Activated T-helper 1 cell treated with Interleukin-2 at 50 U/mL for 16 hours (primary cell): ENCODE measurements around the gene ME3.
"Not testable (repeated sequence)": the region's sequence is repeated elsewhere in the genome, so short reads cannot be mapped to it uniquely, and the experiment has no call there.

Experiments used
- DNase-seq: peaks from one replicate; pipeline ENCODE4 v3.0.0-alpha.2; 2020; ENCODE audit warnings: low read depth

The ME3 gene

DNA sequence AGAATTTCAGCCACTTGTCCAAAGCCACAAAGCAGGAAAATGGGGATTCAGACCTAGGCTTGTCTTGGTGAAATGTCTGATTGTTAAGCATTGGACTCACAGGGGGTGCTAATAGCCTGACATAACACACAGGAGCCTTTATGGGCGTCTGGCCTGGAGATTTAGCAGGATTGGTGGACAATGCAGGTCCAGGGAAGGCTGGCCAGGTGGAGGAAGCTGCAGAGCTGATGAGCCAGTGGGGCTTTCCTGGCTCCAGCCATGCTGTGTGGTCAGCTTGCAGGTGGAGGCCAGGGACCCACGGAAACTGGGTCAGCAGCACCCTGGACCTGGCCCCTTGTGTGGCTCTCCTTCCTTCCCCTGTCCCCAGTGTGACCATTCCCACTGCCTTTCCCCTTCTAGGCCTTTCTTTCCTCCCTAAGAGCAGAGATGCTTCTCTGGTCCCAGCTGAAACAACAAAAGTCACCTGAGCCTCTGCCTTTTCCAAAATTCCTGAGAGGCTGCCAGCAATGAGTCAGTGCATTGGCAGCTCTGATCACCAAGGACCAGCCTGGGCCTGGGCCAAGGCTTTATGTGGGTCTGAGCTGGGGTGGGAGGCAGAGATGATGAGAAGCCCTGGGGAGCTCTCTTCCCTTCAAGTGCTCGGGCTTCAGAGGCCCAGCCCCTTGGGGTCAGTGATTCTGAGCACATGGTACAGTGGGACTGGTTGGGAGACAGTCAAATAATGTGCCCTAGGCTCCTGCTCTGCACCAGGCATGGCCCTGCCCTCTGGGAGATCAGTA, 212.5 kb downstream of the ME3 start:
- no peak for DNase-seq

- no peak for DNase-seq
Observed at GRCh38 chr11:86459002-86459385, 213.4 kb downstream of the ME3 start.

- DNase-seq = no peak
Observed at GRCh38 chr11:86458294-86459001, 214.0 kb downstream of the ME3 start.

- peak; percentile 30 for DNase-seq
Observed at GRCh38 chr11:86456075-86456939, 216.1 kb downstream of the ME3 start.

DNA sequence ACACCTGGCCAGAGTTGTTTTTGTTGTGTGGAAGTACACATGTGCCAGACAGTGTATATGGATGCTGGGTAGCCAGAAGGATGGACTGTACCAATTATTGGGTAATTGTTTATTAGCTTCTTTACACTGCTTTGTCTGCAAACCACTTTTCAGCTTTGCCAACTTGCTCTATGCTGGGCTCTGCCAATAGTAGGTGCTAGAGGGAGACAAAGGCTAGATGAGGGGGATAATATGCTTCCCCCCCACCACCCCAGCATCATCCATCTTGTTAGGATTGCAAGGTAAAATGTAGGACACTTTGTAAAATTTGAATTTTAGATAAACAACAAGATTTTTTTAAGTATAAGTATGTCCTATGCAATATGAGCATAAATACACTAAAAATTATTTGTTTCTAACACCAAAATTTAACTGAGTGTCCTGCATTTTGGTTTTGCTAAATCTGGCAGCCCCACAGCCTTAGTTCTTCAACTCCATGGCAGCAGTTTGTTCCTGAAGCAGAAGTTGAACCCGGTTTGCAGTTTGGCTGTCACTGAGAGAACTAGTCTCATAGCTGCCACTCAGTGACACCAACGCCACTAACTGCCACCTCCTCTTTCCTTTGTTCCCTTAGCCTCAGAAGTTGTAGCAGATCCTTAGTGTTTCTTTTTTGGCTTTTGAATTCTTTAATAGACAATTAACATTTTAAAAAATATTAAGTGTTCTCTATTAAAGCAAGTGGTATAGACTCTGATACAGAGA, 219.0 kb downstream of the ME3 start:
- DNase-seq = no peak

GRCh38 chr11:86449993-86450629, 222.3 kb downstream of the ME3 start:
- no peak for DNase-seq

GRCh38 chr11:86447763-86448480, 224.5 kb downstream of the ME3 start:
- no peak for DNase-seq

DNA sequence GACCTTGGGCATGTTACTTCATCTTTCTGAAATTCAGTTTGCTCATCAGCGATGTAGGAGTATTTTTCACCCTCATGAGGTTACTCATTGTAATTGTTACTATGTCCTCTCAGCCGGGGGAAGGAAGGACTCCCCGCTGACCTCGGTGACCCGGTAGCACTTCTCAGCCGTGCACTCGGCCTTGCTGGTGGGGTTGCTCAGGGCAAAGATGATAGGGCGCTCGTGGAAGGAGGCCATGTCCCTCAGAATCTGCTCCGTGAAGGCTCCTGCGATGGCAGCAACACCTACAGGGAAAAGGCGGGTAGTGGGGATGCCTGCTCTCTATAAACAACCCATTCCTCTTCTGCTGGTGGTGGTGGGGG, 225.5 kb downstream of the ME3 start:
- no peak for DNase-seq

DNA sequence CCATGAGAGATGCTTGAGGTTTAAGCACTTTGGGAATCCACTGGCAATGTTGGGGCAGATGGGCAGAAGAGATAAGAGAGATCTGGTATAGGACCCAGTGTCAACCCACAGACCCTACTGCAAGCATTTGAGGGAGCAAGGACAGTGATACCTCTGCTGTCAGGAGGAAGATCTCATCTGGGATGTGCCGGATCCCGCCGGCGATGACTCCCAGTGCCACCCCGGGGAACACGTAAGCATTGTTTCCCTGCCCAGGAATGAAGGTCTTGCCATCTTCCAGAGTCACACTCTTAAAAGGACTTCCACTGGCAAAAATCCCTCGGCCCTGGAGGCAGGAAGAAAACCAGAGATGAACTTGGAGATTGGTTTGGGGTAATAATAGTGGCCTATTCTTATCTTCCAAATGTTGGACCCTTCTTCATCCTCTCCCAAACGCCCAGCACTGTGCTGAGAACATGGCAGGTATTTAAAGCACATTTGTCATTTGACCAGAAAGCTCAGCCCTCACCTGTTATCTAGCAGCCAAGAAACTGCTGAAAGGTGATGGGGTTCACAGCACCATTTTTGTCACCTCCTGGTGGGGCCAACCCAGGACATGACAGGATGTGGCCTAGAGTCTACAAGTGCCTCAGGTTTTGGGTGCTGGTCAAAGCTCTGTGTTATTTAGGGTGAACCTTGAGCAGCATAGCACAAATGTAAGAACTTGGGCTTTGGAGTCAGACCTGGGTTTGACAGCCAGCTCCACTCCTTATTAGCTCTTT, 226.1 kb downstream of the ME3 start:
- no peak for DNase-seq

DNA sequence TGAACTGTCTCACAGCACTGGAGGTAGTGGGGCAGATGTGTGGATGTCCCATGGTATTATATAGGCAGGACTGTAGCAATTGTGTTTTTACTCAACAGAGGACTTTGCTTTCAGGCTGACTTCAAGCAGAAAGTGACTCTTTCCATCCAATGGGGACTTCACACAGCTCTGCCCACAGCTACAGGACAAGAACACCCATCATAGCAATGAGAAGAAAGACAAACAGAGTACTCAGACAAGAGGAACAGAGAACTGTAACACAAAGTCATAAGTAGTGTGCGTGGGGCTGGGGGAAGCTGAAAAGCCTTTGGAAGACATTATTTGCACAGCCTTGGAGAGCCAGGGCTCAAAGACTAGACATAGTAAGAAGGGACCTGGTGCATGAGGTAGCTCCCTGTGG, 227.4 kb downstream of the ME3 start:
- no peak for DNase-seq

DNA sequence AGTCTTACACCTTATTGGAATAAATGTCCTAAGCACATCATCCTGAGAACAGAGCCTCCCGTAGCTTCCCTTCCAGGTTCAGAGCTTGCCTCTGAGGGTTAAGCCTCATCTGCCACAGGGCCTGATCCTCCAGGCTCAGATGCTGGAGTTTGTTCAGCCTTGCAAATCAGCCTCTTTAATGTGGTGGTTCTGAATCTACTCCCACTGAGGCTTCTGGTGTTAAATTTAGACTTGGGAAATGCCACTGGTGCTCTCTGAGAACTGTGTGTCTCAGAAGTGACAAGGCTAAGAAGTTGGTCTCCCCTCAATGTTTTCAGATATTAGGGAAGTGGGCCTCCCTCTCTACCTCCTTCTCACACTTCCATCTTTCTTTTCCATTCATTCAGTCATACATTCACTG, 229.0 kb downstream of the ME3 start:
- DNase-seq = no peak

- no peak for DNase-seq
Observed at GRCh38 chr11:86442827-86443226, 229.6 kb downstream of the ME3 start.

DNA sequence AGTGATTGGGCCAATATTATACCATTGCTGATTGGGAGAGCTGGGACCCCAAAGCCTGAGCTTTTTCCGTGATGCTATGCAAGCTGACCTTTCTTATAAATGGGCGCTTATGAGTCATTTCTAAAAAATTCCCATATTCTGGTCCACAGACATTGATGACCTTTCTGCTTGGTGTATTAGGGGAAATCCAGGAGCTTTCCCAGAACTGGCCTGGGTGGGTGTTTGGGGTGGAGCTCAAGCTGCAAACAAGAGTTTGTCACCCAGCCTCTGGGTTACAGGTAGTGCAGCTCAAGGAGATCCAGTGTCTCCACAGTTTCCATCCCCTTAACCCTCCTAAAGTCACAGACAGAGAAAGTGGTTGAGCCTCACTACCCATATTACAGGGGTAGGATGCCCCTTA, 230.0 kb downstream of the ME3 start:
- DNase-seq = no peak

DNA sequence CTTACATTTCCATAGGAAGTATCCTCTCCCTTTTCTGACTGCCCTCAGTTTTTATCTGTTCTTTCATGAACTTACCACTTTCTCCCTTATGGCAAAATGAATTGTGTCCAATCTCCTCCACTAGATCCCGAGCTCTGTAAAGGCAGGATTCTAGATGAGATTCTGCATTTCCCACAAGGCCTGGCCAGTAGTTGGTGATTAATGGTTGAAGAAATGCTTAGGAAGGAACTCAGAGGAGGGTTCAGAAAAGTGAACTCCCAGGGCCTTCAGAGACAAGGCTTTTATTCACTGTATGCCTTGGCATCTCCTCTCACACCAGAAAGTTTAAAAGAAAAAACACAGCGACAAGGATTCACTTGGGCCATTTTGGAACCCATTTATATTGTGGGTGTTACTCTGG, 231.6 kb downstream of the ME3 start:
- no peak for DNase-seq

GRCh38 chr11:86440305-86440716, 232.1 kb downstream of the ME3 start:
- DNase-seq = no peak

GRCh38 chr11:86438685-86439084, 233.7 kb downstream of the ME3 start:
- DNase-seq = no peak

DNA sequence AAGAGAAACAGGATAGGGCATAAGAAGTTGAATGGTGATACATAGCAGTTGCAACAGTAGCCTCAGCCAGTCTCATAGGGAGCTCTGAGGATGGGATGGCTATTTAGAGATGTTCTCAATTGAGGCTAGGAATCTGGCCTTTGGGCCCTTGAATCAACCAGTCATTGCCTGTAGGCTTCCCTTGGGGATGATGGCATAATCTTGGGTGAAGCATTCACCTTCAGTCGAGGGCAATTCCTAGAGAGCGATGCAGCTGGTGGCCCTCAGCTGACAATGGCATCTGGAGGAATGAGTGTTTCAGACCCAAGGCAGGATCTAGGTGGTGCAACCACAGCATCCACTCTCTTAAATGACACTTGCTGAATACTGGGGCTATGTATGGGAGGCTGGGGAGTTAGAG, 236.7 kb downstream of the ME3 start:
- no peak for DNase-seq

GRCh38 chr11:86433361-86434095, 238.9 kb downstream of the ME3 start:
- not testable (repeated sequence) for DNase-seq

GRCh38 chr11:86431258-86431657, 241.2 kb downstream of the ME3 start:
- DNase-seq = no peak
